Gastroesophageal sphincter (tissue), 4 donors: ENCODE results near the gene KRT34. TPM values are rescaled to one million over a fixed set of nuclear protein-coding genes. Genes with fewer than 3 reads are reported as not detected.

ENCODE experiments used
- ATAC-seq: fragments of 150-250 bp; one replicate; pipeline ENCODE4 v1.9.1; 2016; ENCODE audit warnings: mild to moderate bottlenecking, moderate library complexity
- H3K27ac ChIP-seq, 4 donors: fragments of 200-600 bp; sonication (generic) in 3 of 4; 1 replicate in 3 of 4; 2 replicates in 1 of 4; pipeline ENCODE4 v1.5.1; 2016 to 2019
- H3K27me3 ChIP-seq: fragments of 200-600 bp; sonication (generic); one replicate; pipeline ENCODE4 v1.5.1; 2019
- H3K36me3 ChIP-seq, 2 donors: fragments of 200-600 bp; sonication (generic); one replicate each; pipeline ENCODE4 v1.5.1; 2019; ENCODE audit warnings: control low read depth in 1 of 2
- H3K4me1 ChIP-seq, 3 donors: fragments of 200-600 bp; sonication (generic); 1 replicate in 2 of 3; 2 replicates in 1 of 3; pipeline ENCODE4 v1.5.1; 2016 to 2019; ENCODE audit warnings: control low read depth in 2 of 3
- H3K4me3 ChIP-seq, 2 donors: fragments of 200-600 bp; sonication (generic); one replicate each; pipeline ENCODE4 v1.5.1; 2019; ENCODE audit warnings: mild to moderate bottlenecking in 1 of 2, moderate library complexity in 1 of 2
- H3K9me3 ChIP-seq, 3 donors: fragments of 200-600 bp; sonication (generic); one replicate each; pipeline ENCODE4 v1.5.1; 2017 to 2019; ENCODE audit warnings: control low read depth in 2 of 3
- EP300 ChIP-seq: sonication (generic); formaldehyde crosslinking; IDR thresholded peaks from one replicate; pipeline ENCODE4 v1.6.1; 2017; ENCODE audit warnings: antibody characterized with exemption, mild to moderate bottlenecking
- POLR2A ChIP-seq, 2 donors: fragments of 450-650 bp; IDR thresholded peaks; one replicate each; pipeline ENCODE4 v1.6.1; 2017; ENCODE audit warnings: antibody characterized with exemption in 2 of 2, mild to moderate bottlenecking in 2 of 2, moderate library complexity in 1 of 2
- POLR2AphosphoS5 ChIP-seq: sonication (generic); formaldehyde crosslinking; IDR thresholded peaks from one replicate; pipeline ENCODE4 v1.6.1; 2017; ENCODE audit warnings: antibody characterized with exemption
- WGBS, 2 donors: methylation state at CpG; one replicate each; pipeline ENCODE4 v1.1.5; 2018; ENCODE audit warnings: low coverage in 1 of 2; 5-methylcytosine and 5-hydroxymethylcytosine counted together
- total RNA-seq, 4 donors: library from RNA; depleted of rRNA; stranded (reverse); fragments of >200 nt; gene quantifications; one replicate each; pipeline ENCODE4 v1.1.0, GENCODE V29; 2016
- TF ChIP-seq, protein P1 (sequence below), 4 experiments: fragments of 200-600 bp in 2 of 4; fragments of 450-650 bp in 2 of 4; sonication (generic) in 1 of 4; IDR thresholded peaks; one replicate each; pipeline ENCODE4 v1.5.1; 2017 to 2019; ENCODE audit warnings: antibody characterized with exemption in 4 of 4, mild to moderate bottlenecking in 2 of 4, moderate library complexity in 2 of 4

KRT34 gene
- total RNA-seq, 4 donors from 2014 or later, result 0.27 TPM; not detected in 3

- H3K4me3 ChIP-seq, result no peak overlapping the region
- 76 to 92% methylated on average over 2 of the region's 2 CpGs for WGBS, 2 donors
- H3K36me3 ChIP-seq, result no peaks in the 10 kb centered on the region
- H3K9me3 ChIP-seq, result no peaks in the 10 kb centered on the region
- H3K4me1 ChIP-seq, result no peaks in the 10 kb centered on the region
- ATAC-seq, result no peak
- H3K27ac ChIP-seq, result no peak overlapping the region
- no peak for TF ChIP-seq EP300
- no peak for TF ChIP-seq POLR2A (IDR thresholded peaks at IDR 0.05)
- no peak for TF ChIP-seq POLR2AphosphoS5
- TF ChIP-seq, protein P1, sequence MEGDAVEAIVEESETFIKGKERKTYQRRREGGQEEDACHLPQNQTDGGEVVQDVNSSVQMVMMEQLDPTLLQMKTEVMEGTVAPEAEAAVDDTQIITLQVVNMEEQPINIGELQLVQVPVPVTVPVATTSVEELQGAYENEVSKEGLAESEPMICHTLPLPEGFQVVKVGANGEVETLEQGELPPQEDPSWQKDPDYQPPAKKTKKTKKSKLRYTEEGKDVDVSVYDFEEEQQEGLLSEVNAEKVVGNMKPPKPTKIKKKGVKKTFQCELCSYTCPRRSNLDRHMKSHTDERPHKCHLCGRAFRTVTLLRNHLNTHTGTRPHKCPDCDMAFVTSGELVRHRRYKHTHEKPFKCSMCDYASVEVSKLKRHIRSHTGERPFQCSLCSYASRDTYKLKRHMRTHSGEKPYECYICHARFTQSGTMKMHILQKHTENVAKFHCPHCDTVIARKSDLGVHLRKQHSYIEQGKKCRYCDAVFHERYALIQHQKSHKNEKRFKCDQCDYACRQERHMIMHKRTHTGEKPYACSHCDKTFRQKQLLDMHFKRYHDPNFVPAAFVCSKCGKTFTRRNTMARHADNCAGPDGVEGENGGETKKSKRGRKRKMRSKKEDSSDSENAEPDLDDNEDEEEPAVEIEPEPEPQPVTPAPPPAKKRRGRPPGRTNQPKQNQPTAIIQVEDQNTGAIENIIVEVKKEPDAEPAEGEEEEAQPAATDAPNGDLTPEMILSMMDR (IDR thresholded peaks at IDR 0.05), result no peak
- H3K27me3 ChIP-seq, result no peaks in the 10 kb centered on the region
Measured at GRCh38 chr17:41369023-41369422, 13.1 kb downstream of the KRT34 start.

DNA sequence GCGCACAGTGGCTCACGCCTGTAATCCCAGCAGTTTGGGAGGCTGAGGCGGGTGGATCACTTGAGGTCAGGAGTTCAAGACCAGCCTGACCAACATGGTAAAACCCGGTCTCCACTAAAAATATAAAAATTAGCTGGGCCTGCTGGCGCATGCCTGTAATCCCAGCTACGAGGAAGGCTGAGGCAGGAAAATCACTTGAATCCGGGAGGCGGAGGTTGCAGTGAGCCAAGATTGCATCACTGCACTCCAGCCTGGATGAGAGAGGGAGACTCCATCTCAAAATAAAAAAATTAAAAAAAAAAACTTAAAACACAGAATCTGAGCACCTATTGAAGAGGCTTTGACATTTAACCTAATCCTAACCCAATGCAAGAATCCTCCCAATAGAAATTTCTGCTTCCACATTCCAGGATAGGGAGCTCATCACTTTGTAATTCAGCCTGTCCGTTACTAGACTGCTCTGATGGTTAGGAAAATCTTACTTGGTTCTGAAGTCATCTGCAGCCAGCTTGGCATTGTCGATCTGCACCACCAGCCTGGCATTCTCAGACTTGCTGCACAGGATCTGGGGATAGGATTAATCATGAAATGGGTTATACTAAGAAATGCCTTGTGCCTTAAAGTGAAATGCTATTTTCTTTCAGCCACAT lies 14.6 kb downstream of the KRT34 start:
- no peak for ATAC-seq
- WGBS, 2 donors, result 75 to 85% methylated on average over 8 to 9 of the region's 10 CpGs

GRCh38 chr17:41366070-41366469 lies 16.0 kb downstream of the KRT34 start:
- Histone ChIP-seq H3K4me3 (no peak overlapping the region), H3K4me1 (no peaks in the 10 kb centered on the region), H3K36me3 (no peaks in the 10 kb centered on the region), H3K27me3 (no peaks in the 10 kb centered on the region), H3K9me3 (no peaks in the 10 kb centered on the region), H3K27ac (no peak overlapping the region)
- TF ChIP-seq EP300 (no peak), POLR2AphosphoS5 (no peak), POLR2A (IDR thresholded peaks at IDR 0.05) (no peak)
- TF ChIP-seq, protein P1 (IDR thresholded peaks at IDR 0.05), result no peak
- ATAC-seq, result no peak

More for the DNA sequence above, 14.6 kb downstream of the KRT34 start:
- no peaks in the 10 kb centered on the region for H3K27me3 ChIP-seq
- no peak overlapping the region for H3K27ac ChIP-seq
- H3K36me3 ChIP-seq, result no peaks in the 10 kb centered on the region
- H3K9me3 ChIP-seq, result no peaks in the 10 kb centered on the region
- no peaks in the 10 kb centered on the region for H3K4me1 ChIP-seq
- no peak for TF ChIP-seq POLR2AphosphoS5
- no peak for TF ChIP-seq EP300
- TF ChIP-seq, protein P1 (IDR thresholded peaks at IDR 0.05), result no peak
- TF ChIP-seq POLR2A (IDR thresholded peaks at IDR 0.05), result no peak
- no peak overlapping the region for H3K4me3 ChIP-seq

DNA sequence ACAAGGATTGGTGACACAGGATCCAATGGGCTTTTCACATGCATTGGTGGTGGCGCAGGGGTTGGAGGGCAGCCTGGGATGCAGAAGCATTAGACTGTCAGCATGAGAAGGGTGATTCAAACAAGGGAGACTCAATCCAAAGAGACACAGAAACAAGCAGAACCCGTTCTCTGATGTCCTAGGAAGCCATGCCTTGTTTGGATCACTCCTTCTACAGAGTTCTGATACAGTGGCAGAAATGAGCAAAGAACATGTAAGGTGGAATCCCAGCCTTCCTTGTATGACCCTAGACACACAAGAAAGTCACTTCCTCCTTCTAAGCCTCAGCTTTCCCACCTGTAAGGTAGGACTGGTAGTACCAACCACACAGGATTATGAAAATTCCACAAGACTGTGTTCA lies 18.2 kb downstream of the KRT34 start:
- 80 to 88% methylated on average over 1 to 2 of the region's 2 CpGs for WGBS, 2 donors
- H3K4me3 ChIP-seq, result no peak overlapping the region
- no peaks in the 10 kb centered on the region for H3K9me3 ChIP-seq
- no peaks in the 10 kb centered on the region for H3K27me3 ChIP-seq
- H3K27ac ChIP-seq, result no peak overlapping the region
- TF ChIP-seq POLR2AphosphoS5 (no peak), POLR2A (IDR thresholded peaks at IDR 0.05) (no peak)
- TF ChIP-seq, protein P1 (IDR thresholded peaks at IDR 0.05), result no peak
- no peaks in the 10 kb centered on the region for H3K36me3 ChIP-seq
- ATAC-seq, result no peak
- no peaks in the 10 kb centered on the region for H3K4me1 ChIP-seq

GRCh38 chr17:41360296-41360995 lies 21.7 kb downstream of the KRT34 start:
- H3K4me1 ChIP-seq, result no peaks in the 10 kb centered on the region
- no peaks in the 10 kb centered on the region for H3K36me3 ChIP-seq
- TF ChIP-seq POLR2A (IDR thresholded peaks at IDR 0.05), result no peak
- 67 to 76% methylated on average over 3 to 5 of the region's 5 CpGs for WGBS, 2 donors
- no peak for ATAC-seq
- H3K9me3 ChIP-seq, result peaks cover 0 to 4% (median 0%) of the 10 kb centered on the region in 3 donors
- no peak overlapping the region for H3K27ac ChIP-seq
- H3K4me3 ChIP-seq, result no peak overlapping the region
- no peaks in the 10 kb centered on the region for H3K27me3 ChIP-seq
